ENCODE measurements around the gene PHTF2.

DNA sequence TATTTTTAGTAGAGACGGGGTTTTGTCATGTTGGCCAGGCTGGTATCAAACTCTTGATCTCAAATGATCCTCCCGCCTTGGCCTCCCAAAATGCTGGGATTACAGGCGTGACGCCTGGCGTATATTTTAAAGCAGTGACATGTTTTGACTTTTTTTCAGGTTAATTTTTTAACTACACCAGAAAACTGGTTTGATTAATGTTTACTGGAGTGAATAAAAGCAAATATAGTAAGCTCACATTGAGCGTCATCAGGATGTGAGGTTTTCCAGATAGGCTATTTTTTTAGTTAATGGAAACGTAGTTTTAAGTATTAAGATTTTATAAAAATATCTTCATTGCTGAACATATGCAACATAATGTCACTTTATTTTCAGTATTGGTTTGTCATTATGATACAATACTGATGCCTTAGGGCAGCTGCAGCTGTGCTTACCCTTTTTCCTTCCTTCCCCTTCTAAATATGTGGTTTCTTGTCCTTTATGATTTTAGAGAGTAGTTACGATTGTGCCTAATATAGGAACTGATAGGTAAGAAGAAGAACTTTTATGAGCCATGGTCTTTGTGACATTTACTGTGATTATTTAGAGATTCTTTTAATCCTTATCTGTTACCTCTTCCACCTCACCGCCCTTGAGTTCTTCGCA, 37.6 kb upstream of the PHTF2 start:
- no peak for TF ChIP-seq EZH2phosphoT487 (IDR thresholded peaks at IDR 0.05; ENCODE audit: borderline replicate concordance, low read length)
- TF ChIP-seq, protein P1, sequence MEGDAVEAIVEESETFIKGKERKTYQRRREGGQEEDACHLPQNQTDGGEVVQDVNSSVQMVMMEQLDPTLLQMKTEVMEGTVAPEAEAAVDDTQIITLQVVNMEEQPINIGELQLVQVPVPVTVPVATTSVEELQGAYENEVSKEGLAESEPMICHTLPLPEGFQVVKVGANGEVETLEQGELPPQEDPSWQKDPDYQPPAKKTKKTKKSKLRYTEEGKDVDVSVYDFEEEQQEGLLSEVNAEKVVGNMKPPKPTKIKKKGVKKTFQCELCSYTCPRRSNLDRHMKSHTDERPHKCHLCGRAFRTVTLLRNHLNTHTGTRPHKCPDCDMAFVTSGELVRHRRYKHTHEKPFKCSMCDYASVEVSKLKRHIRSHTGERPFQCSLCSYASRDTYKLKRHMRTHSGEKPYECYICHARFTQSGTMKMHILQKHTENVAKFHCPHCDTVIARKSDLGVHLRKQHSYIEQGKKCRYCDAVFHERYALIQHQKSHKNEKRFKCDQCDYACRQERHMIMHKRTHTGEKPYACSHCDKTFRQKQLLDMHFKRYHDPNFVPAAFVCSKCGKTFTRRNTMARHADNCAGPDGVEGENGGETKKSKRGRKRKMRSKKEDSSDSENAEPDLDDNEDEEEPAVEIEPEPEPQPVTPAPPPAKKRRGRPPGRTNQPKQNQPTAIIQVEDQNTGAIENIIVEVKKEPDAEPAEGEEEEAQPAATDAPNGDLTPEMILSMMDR (IDR thresholded peaks at IDR 0.05; ENCODE audit: low read depth, low read length, poor library complexity, severe bottlenecking), result no peak
